Fibroblast of mammary gland (primary cell): ENCODE results near the gene TRPC4.

ENCODE experiments used
- DNase-seq: peaks from one replicate; pipeline ENCODE4 v3.0.0-alpha.2; 2010; ENCODE audit warnings: low read depth
- H3K4me3 ChIP-seq: 2 replicates; pipeline ENCODE4 v1.5.1; 2011; ENCODE audit warnings: low read depth, mild to moderate bottlenecking, low read length, moderate library complexity; ENCODE audit not compliant: control insufficient read depth
- CTCF ChIP-seq: conservative IDR thresholded peaks from 2 replicates; pipeline ENCODE4 v1.5.1; 2011; ENCODE audit warnings: low read depth, low read length, inconsistent platforms; ENCODE audit not compliant: control insufficient read depth, insufficient read depth

TRPC4 gene

GRCh38 chr13:37729876-37730275 lies 139.7 kb downstream of the TRPC4 start:
- TF ChIP-seq CTCF: no peak
- no peak for DNase-seq

GRCh38 chr13:37716420-37717195 lies 153.0 kb downstream of the TRPC4 start:
- H3K4me3 ChIP-seq: no peak overlapping the region
- DNase-seq: no peak
- no peak for TF ChIP-seq CTCF

More at GRCh38 chr13:37729876-37730275, 139.7 kb downstream of the TRPC4 start:
- H3K4me3 ChIP-seq: no peak overlapping the region

- H3K4me3 ChIP-seq: no peak overlapping the region
- DNase-seq: peak; percentile 68
- no peak for TF ChIP-seq CTCF
These were observed 154.0 kb downstream of the TRPC4 start for GRCh38 chr13:37715606-37716015.

GRCh38 chr13:37709318-37709717 lies 160.3 kb downstream of the TRPC4 start:
- TF ChIP-seq CTCF: no peak
- no peak for DNase-seq
- H3K4me3 ChIP-seq: no peak overlapping the region

- no peak for TF ChIP-seq CTCF
These were observed 161.7 kb downstream of the TRPC4 start for GRCh38 chr13:37707739-37708500.

GRCh38 chr13:37706041-37706440 lies 163.5 kb downstream of the TRPC4 start:
- no peak overlapping the region for H3K4me3 ChIP-seq
- TF ChIP-seq CTCF: no peak
- DNase-seq: no peak

More at GRCh38 chr13:37707739-37708500, 161.7 kb downstream of the TRPC4 start:
- no peak for DNase-seq
- no peak overlapping the region for H3K4me3 ChIP-seq
